DMS53 treated with DMSO at 0.1 percent for 48 hours (cell line): Measurements from ENCODE around the gene PDGFRB.

ENCODE experiments used
- DNase-seq: peaks from one replicate; lab custom pipeline; 2025; ENCODE audit not compliant: unreplicated experiment; lab: John Stamatoyannopoulos, UW

The PDGFRB gene

GRCh38 chr5:150182774-150183173 lies 27.1 kb upstream of the PDGFRB start:
- DNase-seq: no peak

- DNase-seq: no peak
Measured at GRCh38 chr5:150181766-150182545, 26.3 kb upstream of the PDGFRB start.

DNA sequence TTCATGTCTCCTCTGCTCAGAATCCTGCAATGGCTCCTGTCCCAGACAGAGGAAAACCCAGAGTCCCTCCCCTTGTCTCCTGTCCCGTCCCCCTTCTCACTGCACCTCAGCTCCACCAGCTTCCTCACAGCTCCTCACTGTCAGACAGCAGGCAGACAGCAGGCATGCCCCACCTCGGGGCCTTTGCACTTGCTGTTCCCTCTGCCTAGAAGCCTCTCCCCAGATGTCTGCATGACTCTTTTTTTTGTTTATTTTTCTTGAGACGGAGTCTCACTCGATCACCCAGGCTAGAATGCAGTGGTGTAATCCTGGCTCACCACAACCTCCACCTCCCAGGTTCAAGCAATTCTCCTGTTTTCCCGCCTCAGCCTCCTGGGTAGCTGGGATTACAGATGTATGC lies 25.4 kb upstream of the PDGFRB start:
- no peak for DNase-seq

- no peak for DNase-seq
Measured at GRCh38 chr5:150180241-150181026, 24.8 kb upstream of the PDGFRB start.

DNA sequence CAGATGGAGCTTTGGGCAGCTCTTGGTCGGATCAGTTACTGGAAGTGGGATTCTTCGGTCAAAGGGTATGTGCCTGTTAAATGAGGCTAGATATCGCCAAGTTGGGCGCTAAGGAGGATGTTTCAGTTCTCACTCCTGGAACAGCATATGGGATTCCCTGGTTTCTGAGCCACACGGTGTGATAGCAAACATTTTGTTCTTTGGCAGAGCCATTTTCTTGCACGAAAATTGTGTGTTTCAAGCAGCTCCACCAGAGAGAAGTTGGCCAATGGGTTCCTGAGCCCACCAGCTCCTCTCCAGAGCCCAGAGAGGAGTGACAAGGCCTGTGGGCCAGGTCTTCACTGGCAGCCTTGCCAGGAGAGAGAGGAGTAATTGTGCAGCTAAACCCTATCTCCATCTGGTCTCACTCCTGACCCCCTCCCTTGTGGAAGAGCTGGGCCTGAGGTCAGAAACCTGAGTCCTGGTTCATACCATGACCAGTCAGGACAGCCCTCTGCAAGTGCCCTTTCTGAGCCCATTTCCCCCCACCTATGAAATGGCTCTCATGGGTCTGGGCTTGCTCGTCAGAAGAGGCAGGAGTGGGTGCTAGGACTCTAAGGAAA lies 23.5 kb upstream of the PDGFRB start:
- DNase-seq: no peak

- no peak for DNase-seq
Measured at GRCh38 chr5:150178262-150178661, 22.6 kb upstream of the PDGFRB start.

DNA sequence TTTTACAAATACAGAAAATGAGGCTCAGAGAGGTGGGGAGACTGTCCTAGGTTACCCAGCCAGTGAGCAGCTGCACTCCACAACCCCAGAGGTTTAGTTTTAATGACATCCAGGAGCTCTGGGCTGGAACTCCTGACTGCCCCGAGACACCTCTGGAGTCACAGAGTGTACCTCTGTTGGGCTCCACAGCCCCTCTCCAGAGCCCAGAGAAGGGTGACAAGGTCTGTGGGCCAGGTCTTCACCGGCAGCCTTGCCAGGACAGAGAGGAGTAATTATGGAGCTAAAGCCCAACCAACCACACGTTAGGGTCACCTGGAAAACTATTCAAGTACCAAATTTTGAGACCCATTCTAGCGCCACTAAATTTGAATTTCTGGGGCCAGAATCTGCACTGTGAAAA lies 22.1 kb upstream of the PDGFRB start:
- no peak for DNase-seq

DNA sequence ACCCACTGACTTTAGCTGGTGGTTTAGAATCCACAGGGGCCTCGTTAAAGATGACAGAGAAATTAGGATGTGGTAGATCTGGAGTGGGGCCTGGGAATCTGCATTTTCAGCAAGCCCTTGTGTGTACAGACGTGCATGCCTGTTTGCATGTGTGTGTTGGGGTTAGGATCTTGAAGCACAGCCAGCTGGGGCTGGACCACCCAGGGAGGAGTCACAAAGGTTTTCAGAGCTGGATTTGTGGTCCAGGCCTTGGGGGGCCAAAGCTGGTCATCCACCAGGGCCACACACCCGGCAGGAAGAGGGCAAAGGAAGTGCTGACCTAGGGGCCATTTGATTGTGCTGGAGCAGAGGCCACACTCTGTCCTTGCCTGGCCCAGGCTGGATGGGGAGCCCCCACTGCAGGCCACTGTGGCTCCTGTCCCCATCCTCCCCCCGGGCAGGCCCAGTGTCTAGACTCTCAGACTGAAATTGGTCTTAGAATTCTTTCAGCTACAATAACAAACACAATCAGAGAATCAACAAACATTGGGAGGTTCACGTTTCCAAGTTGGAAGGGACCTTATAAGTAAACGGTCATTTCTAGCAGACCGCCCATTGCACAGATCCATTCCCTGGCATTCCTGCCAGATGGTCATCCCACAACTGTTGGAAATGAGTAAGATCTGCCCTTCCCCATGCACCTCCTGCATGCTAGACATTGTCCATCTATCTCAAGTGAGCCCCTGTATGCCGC lies 21.3 kb upstream of the PDGFRB start:
- no peak for DNase-seq

GRCh38 chr5:150175536-150175935 lies 19.9 kb upstream of the PDGFRB start:
- DNase-seq: no peak

- no peak for DNase-seq
Measured at GRCh38 chr5:150175076-150175475, 19.4 kb upstream of the PDGFRB start.

GRCh38 chr5:150174285-150174684 lies 18.6 kb upstream of the PDGFRB start:
- DNase-seq: no peak

GRCh38 chr5:150173161-150173560 lies 17.5 kb upstream of the PDGFRB start:
- DNase-seq: no peak

DNA sequence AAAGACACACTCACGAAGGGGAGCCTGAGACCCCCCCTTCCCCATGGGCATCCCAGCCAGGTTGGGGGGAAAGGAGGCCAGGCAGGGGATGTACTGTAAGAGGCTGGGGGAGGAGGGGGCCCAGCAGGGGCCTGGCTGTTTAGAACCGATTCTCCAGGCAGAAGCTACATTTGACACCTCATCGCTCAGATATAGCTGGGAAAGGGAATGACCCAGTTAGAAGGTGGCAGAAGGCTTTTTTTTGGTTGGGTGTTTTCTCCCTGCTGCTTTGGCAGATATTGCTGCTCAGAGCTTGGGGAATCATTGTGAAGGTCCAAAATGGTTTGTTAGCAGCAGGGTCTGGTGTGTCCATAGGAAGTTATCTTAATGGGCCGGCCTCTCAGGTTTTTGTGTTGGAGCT lies 16.9 kb upstream of the PDGFRB start:
- no peak for DNase-seq

- DNase-seq: no peak
Measured at GRCh38 chr5:150172145-150172544, 16.5 kb upstream of the PDGFRB start.

- DNase-seq: no peak
Measured at GRCh38 chr5:150168864-150169263, 13.2 kb upstream of the PDGFRB start.

DNA sequence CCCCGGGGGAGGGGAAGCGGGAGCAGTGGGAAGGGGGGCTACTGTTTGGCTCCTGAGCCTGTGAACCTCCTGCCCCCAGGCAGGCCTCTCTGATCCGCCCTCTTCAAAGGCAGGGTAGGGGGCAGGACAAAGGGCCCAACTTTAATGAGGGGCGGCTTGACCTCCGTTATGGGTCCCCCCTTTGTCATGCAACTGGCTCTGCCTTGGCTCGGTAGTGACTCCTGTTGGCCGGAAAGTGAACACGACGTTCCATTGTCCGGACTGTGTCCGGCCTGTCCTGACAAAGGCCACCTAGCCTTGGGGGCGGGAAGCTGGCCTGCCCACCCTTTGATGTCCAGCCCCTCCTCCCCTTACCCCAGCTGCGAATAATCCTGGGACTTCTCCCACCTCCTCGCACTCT lies 12.3 kb upstream of the PDGFRB start:
- no peak for DNase-seq

GRCh38 chr5:150167512-150167850 lies 11.8 kb upstream of the PDGFRB start:
- no peak for DNase-seq

DNA sequence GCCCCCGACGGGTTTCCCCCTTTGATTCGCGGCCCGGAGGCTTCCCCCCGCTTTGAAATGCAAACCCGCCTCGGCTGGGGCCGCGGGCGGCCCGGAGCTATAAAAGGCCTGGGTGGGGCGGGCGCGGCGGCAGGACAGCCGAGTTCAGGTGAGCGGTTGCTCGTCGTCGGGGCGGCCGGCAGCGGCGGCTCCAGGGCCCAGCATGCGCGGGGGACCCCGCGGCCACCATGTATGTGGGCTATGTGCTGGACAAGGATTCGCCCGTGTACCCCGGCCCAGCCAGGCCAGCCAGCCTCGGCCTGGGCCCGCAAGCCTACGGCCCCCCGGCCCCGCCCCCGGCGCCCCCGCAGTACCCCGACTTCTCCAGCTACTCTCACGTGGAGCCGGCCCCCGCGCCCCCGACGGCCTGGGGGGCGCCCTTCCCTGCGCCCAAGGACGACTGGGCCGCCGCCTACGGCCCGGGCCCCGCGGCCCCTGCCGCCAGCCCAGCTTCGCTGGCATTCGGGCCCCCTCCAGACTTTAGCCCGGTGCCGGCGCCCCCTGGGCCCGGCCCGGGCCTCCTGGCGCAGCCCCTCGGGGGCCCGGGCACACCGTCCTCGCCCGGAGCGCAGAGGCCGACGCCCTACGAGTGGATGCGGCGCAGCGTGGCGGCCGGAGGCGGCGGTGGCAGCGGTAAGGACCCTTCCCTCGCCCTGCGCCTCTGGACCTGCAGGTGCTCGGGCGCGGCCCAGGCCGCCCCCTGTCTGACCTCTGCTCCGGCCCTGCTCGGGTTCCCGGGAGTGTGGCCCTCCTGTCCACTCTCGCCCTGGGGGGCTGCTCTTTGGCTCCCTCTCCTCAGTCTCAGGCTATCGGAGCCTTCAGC lies 11.2 kb upstream of the PDGFRB start, which contains the start of gene CDX1:
Gene CDX1, plus strand, starts transcription at position 129 of the 862 bp plus-strand sequence. Its CDS starts 99 bp downstream, at position 228.
- DNase-seq: no peak

- DNase-seq: no peak
Measured at GRCh38 chr5:150166037-150166649, 10.5 kb upstream of the PDGFRB start.
